ENCODE measurements around the gene C1orf174. TPM values are rescaled to one million over a fixed set of nuclear protein-coding genes. Genes with fewer than 3 reads are reported as not detected.

C1orf174 gene
- total and polyA plus RNA-seq, 2 of the 13 experiments (the other 11 are each of a cell fraction or from before 2014, with no cell fraction given): 21.6 to 31.4 TPM

GRCh38 chr1:3856923-3857790 is 42.9 kb downstream of the C1orf174 start, which contains the start of the genes CEP104 and DFFB (continued):
- TF ChIP-seq ZBTB7A (CRISPR knock-in tag; IDR thresholded peaks at IDR 0.05) (0 out of 2 replicates have a peak, but pooled peaks have one; percentile 15), REL (CRISPR knock-in tag; conservative IDR thresholded peaks at IDR 0.05) (no peak), STAG1 (CRISPR knock-in tag; IDR thresholded peaks at IDR 0.05) (peak; percentile 68), ZNF558 (CRISPR knock-in tag; IDR thresholded peaks at IDR 0.05; ENCODE audit: borderline replicate concordance) (peak; percentile 46; the same call in 1 of the 2 replicates), KLF6 (CRISPR knock-in tag; IDR thresholded peaks at IDR 0.05) (peak; percentile 84), ZNF674 (CRISPR knock-in tag; IDR thresholded peaks at IDR 0.05; ENCODE audit: low read depth) (0 out of 2 replicates have a peak, but pooled peaks have one; percentile 88), ZNF790 (CRISPR knock-in tag; IDR thresholded peaks at IDR 0.05; ENCODE audit: borderline replicate concordance) (no peak), REST (IDR thresholded peaks at IDR 0.05; ENCODE audit: borderline replicate concordance in 1 of 2, low read depth in 1 of 2, low read length in 2 of 2) (no peak), KDM3A (CRISPR knock-in tag; IDR thresholded peaks at IDR 0.05; ENCODE audit: low read depth) (peak; percentile 39; the same call in 1 of the 2 replicates), ZNF274 (CRISPR knock-in tag; IDR thresholded peaks at IDR 0.05) (peak; percentile 26; the same call in 1 of the 2 replicates), HMGXB4 (CRISPR knock-in tag; IDR thresholded peaks at IDR 0.05; ENCODE audit: borderline replicate concordance in 1 of 2, low read depth in 1 of 2) (peak; percentile 71 to 82)
- TF ChIP-seq, protein P1, sequence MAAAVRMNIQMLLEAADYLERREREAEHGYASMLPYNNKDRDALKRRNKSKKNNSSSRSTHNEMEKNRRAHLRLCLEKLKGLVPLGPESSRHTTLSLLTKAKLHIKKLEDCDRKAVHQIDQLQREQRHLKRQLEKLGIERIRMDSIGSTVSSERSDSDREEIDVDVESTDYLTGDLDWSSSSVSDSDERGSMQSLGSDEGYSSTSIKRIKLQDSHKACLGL (CRISPR knock-in tag; IDR thresholded peaks at IDR 0.05): peak; percentile 79
- TF ChIP-seq, protein P2, sequence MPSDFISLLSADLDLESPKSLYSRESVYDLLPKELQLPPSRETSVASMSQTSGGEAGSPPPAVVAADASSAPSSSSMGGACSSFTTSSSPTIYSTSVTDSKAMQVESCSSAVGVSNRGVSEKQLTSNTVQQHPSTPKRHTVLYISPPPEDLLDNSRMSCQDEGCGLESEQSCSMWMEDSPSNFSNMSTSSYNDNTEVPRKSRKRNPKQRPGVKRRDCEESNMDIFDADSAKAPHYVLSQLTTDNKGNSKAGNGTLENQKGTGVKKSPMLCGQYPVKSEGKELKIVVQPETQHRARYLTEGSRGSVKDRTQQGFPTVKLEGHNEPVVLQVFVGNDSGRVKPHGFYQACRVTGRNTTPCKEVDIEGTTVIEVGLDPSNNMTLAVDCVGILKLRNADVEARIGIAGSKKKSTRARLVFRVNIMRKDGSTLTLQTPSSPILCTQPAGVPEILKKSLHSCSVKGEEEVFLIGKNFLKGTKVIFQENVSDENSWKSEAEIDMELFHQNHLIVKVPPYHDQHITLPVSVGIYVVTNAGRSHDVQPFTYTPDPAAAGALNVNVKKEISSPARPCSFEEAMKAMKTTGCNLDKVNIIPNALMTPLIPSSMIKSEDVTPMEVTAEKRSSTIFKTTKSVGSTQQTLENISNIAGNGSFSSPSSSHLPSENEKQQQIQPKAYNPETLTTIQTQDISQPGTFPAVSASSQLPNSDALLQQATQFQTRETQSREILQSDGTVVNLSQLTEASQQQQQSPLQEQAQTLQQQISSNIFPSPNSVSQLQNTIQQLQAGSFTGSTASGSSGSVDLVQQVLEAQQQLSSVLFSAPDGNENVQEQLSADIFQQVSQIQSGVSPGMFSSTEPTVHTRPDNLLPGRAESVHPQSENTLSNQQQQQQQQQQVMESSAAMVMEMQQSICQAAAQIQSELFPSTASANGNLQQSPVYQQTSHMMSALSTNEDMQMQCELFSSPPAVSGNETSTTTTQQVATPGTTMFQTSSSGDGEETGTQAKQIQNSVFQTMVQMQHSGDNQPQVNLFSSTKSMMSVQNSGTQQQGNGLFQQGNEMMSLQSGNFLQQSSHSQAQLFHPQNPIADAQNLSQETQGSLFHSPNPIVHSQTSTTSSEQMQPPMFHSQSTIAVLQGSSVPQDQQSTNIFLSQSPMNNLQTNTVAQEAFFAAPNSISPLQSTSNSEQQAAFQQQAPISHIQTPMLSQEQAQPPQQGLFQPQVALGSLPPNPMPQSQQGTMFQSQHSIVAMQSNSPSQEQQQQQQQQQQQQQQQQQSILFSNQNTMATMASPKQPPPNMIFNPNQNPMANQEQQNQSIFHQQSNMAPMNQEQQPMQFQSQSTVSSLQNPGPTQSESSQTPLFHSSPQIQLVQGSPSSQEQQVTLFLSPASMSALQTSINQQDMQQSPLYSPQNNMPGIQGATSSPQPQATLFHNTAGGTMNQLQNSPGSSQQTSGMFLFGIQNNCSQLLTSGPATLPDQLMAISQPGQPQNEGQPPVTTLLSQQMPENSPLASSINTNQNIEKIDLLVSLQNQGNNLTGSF (CRISPR knock-in tag; IDR thresholded peaks at IDR 0.05): 0 out of 2 replicates have a peak, but pooled peaks have one; percentile 68
- TF ChIP-seq, protein P3, sequence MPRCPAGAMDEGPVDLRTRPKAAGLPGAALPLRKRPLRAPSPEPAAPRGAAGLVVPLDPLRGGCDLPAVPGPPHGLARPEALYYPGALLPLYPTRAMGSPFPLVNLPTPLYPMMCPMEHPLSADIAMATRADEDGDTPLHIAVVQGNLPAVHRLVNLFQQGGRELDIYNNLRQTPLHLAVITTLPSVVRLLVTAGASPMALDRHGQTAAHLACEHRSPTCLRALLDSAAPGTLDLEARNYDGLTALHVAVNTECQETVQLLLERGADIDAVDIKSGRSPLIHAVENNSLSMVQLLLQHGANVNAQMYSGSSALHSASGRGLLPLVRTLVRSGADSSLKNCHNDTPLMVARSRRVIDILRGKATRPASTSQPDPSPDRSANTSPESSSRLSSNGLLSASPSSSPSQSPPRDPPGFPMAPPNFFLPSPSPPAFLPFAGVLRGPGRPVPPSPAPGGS (CRISPR knock-in tag; IDR thresholded peaks at IDR 0.05): no peak; the same call in 1 of the 2 replicates
